ENCODE data around the gene SLC4A1.
A peak's percentile ranks its signal among the peaks of the same experiment; 100 is the strongest.

SLC4A1 gene

DNA sequence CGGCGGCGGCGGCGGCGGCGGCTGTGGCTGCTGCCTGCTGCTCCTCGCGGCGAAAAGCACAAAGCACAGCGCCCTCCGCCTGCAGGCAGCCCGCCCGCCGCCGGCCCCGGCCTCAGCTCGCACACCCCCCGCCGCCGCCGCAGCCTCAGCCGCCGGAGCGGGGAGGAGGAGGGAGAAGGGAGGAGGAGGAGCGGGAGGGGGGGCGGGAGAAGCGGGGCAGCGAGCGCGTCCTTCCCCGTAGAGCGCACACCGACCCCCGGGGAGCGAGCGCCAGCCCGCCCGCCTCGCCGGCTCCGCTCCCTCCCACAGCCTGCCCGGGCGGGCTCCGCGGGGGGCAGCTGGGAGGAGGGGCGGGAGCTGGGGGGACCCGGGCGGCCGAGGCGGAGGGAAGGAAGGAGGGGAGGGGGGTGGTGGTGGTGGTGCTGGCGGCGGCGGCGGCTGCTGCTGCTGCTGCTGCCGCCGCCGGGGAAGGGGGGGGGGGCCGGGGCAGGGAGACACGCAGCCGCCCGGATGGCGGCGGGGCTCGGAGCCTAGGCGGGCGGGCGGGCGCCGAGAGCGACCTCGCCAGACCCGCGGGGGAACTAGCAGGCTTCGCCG, 48.2 kb downstream of the SLC4A1 start, which contains the start of gene UBTF:
Gene UBTF, minus strand, starts transcription at position 60 of the 597 bp plus-strand sequence. CDS start 1,446 bp downstream, outside the sequence.
- DNase-seq: peak; percentile 72

GRCh38 chr17:44219108-44219615, 48.8 kb downstream of the SLC4A1 start:
- DNase-seq: no peak

GRCh38 chr17:44218344-44219107, 49.4 kb downstream of the SLC4A1 start:
- DNase-seq: peak; percentile 97

DNA sequence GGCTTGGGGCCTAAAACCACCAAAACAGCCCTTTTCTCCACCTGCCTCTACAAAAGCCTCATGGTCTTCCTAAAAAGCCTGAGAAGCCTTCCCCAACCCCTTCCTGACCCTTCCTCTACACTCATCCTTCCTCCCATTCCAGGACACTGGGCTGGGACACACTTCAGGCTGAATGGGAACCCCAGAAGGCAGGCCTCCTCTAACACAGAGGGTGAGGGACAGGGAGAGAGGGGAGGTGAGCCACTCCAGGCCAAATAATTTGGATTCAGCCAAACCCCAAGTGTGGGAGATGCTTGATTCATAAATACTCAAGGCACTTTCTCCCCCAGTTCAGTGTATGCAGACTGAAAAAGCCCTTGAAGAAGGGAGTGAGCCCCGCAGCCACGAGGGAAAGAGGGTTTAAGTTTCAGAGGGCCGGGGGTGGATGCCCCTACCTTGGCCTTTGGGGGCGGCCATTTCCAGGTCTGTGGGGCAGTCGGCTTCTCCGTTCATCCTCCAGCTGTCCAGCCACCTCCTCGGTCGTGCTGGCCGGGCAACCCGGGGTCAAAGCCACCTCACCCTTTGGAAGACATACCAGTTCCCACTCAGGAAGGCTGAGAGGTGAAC, 50.1 kb downstream of the SLC4A1 start:
- peak; percentile 36 for DNase-seq

- no peak for DNase-seq
Measured at GRCh38 chr17:44216694-44217093, 51.2 kb downstream of the SLC4A1 start.

DNA sequence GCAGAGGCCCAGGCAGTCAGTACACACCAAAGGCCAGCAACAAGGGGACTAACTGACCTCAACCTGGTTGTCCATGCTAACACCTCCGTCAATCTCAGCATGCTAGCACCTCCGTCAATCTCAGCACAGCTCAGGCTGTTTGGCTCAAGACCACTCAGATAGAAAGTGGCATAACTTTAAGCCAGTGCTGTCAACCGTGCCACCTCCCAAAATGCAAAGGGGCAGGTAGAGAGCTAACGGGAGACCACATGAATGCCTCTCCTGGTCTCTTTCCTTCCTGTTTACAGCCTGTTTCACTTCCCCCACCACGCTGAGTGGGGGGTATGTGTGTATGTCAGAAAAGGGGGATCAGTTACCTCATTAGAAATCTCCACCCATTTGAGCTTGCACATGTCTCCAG, 51.8 kb downstream of the SLC4A1 start:
- no peak for DNase-seq

GRCh38 chr17:44214896-44215295, 53.0 kb downstream of the SLC4A1 start:
- no peak for DNase-seq

DNA sequence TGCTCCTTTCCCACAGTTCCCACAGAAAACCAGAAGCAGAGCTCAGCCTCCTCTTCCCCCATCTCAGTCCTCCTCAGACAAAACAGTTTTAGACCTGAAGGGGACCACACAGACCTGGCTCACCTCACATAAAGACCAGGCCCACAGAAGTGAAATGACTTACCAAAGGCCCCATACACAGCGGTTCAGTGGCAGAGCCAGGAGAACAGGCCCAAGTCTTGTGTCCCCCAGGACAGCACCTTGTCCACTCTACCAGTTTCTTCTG, 53.8 kb downstream of the SLC4A1 start:
- no peak for DNase-seq

- no peak for DNase-seq
Measured at GRCh38 chr17:44213403-44214229, 54.3 kb downstream of the SLC4A1 start.

GRCh38 chr17:44212507-44213402, 55.2 kb downstream of the SLC4A1 start:
- no peak for DNase-seq

DNA sequence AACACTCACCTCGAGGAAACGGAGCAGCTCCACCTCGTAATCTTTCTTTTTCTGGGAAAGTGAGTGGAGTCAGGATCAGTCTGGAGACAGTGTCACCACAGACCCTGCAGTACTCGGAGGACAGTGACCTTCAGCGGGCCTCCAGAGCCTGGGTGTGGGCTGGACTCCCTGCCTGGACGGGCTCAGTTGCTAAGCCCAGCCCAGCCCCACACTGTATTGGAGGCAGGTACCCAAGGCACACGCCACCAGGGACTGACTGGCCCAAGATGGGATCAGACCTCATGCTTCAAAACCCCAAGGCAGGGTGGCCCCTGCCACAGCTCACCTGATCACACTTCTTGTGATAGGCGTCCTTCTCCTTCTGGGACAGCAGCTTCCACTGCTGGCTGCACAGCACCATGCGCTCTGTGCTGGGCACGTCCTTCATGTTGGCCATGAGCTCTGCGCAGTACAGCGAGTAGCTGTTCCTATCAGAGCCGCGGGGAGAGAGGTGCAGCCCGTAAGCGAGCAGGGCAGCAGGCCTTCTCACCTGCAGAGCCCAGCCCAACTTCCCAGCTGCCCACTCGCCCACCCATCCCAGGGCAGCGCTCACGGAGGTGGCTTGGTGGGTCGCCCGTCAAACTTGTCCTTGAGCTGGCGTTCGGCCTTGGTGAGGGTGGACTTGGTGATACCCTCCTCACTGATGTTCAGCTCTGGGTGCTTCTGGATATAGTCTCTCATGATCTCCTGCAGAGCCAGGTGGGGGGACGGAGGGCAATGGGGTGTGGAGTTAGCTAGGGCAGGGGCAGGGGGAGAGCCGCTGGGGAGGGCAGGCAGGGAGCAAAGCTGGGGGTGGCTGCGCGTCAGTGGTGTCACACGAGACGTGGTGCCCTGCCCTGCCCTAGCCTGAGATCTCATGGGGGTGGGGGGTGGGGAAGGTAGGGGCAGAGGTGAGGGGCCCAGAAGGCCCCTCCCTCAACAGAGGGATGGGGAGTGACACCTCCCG, 56.4 kb downstream of the SLC4A1 start:
- no peak for DNase-seq

- DNase-seq: peak; percentile 93
Measured at GRCh38 chr17:44210342-44211192, 57.4 kb downstream of the SLC4A1 start.

- DNase-seq: no peak
Measured at GRCh38 chr17:44209786-44210341, 58.1 kb downstream of the SLC4A1 start.

DNA sequence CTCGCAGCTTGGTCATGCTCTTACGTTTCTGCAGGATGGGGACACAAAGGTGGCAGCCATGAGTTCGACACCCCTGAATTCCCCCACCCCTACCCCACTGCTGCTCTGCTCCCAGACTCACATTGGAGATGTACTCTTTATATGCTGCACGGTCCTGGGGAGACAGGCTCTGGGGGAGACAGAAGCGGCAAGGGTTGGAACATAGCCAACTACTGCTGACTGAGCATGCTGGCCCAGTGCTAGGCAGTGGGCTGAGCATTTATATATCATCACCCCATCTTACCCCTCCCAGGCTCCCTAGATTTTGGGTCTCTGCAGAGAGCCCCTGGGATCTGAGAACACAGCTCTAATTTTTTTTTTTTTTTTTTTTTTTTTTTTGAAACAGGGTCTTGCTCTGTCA, 60.2 kb downstream of the SLC4A1 start:
- DNase-seq: peak; percentile 62

GRCh38 chr17:44207319-44207718, 60.6 kb downstream of the SLC4A1 start:
- no peak for DNase-seq

- DNase-seq: no peak
Measured at GRCh38 chr17:44206825-44207155, 61.1 kb downstream of the SLC4A1 start.

- no peak for DNase-seq
Measured at GRCh38 chr17:44205962-44206824, 61.7 kb downstream of the SLC4A1 start.

DNA sequence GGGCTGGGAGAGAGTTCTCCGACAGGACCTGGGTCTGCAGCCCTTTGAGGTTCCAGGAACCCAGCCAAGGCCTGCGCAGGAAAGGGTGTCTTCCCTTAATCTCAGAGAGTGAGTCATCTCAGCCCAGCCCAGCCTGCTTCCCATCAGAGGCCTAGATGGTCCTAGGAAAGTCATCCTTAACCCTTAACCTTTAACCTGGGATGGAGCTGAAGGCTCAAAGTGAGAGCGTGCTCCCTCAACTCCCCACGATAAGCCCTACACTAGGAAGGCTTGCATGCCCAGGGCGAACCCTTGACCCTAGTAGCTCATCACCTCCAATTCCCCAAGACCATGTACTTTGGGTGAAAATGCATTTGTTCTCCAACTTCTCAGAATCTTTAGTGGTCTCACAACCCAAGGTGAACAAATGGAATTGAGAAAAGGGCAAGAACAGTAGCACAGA, 63.5 kb downstream of the SLC4A1 start:
- DNase-seq: peak; percentile 66
